SK-N-MC (cell line): ENCODE results near the gene ARID4B.

Experiments used
- DNase-seq: peaks from one replicate; pipeline ENCODE4 v3.0.0-alpha.2; 2011; ENCODE audit warnings: low read depth, low spot score
- H3K27ac ChIP-seq: fragments of 200-600 bp; sonication (generic); 2 replicates; pipeline ENCODE4 v1.5.1; 2016; ENCODE audit warnings: mixed run types
- H3K36me3 ChIP-seq: fragments of 200-600 bp; sonication (generic); 2 replicates; pipeline ENCODE4 v1.6.1; 2017; ENCODE audit warnings: antibody characterized with exemption, low read length, mixed read lengths; ENCODE audit not compliant: insufficient read depth
- H3K4me3 ChIP-seq: fragments of 200-600 bp; sonication (generic); 2 replicates; pipeline ENCODE4 v1.5.1; 2016
- H3K9ac ChIP-seq: fragments of 200-600 bp; sonication (generic); 2 replicates; pipeline ENCODE4 v1.8.0; 2017; ENCODE audit warnings: mixed run types, mixed read lengths; ENCODE audit not compliant: insufficient read length
- H3K9me3 ChIP-seq: fragments of 200-600 bp; sonication (generic); 2 replicates; pipeline ENCODE4 v1.6.1; 2017; ENCODE audit warnings: low read depth, mild to moderate bottlenecking, antibody characterized with exemption, low read length, moderate library complexity, mixed read lengths
- EZH2 ChIP-seq: fragments of 200-600 bp; sonication (generic); IDR thresholded peaks from one replicate; pipeline ENCODE4 v1.6.1; 2017; ENCODE audit warnings: antibody characterized with exemption
- FOXP2 ChIP-seq: optimal IDR thresholded peaks from 2 replicates; pipeline ENCODE3; 2011; ENCODE audit warnings: mild to moderate bottlenecking, moderate library complexity; ENCODE audit not compliant: insufficient read depth; ENCODE audit errors: extremely low read length, control extremely low read depth
- POLR2AphosphoS5 ChIP-seq: IDR thresholded peaks from 2 replicates; pipeline ENCODE4 v1.6.1; 2012; ENCODE audit warnings: mild to moderate bottlenecking, low read depth, low read length, borderline replicate concordance

The ARID4B gene

GRCh38 chr1:235240960-235241359, 87.0 kb downstream of the ARID4B start:
- Histone ChIP-seq H3K27ac (no peak overlapping the region), H3K36me3 (peaks cover 24% of the 10 kb centered on the region)
- DNase-seq, result no peak

GRCh38 chr1:235239851-235240250, 88.1 kb downstream of the ARID4B start:
- no peak overlapping the region for H3K27ac ChIP-seq
- TF ChIP-seq EZH2 (no peak), POLR2AphosphoS5 (no peak), FOXP2 (no peak)
- no peaks in the 10 kb centered on the region for H3K9me3 ChIP-seq
- no peak overlapping the region for H3K9ac ChIP-seq
- peaks cover 17% of the 10 kb centered on the region for H3K36me3 ChIP-seq
- DNase-seq, result no peak
- no peak overlapping the region for H3K4me3 ChIP-seq

More at GRCh38 chr1:235240960-235241359, 87.0 kb downstream of the ARID4B start:
- no peak overlapping the region for H3K9ac ChIP-seq
- no peaks in the 10 kb centered on the region for H3K9me3 ChIP-seq
- TF ChIP-seq FOXP2, result no peak
- TF ChIP-seq POLR2AphosphoS5, result no peak
- no peak for TF ChIP-seq EZH2
- no peak overlapping the region for H3K4me3 ChIP-seq

DNA sequence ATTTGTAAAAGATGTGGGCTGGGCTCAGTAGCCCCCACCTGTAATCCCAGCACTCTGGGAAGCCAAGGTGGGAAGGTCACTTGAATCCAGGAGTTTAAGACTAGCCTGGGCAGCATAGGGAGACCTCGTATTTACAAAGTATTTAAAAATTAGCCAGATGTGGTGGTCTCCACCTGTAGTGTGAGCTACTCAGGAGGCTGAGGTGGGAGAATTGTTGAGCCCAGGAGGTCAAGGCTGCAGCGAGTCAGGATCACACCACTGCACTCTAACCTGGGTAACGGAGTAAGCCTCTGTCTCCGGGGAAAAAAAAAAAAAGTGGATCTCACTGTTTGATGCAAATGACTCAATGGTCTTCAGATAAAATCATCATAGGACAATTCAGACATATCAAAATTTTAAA, 89.4 kb downstream of the ARID4B start:
- no peak for TF ChIP-seq POLR2AphosphoS5
- no peak for TF ChIP-seq EZH2
- no peak for TF ChIP-seq FOXP2
- H3K4me3 ChIP-seq, result no peak overlapping the region
- DNase-seq, result no peak
- peaks cover 14% of the 10 kb centered on the region for H3K36me3 ChIP-seq
- no peak overlapping the region for H3K9ac ChIP-seq
- no peak overlapping the region for H3K27ac ChIP-seq
- no peaks in the 10 kb centered on the region for H3K9me3 ChIP-seq

DNA sequence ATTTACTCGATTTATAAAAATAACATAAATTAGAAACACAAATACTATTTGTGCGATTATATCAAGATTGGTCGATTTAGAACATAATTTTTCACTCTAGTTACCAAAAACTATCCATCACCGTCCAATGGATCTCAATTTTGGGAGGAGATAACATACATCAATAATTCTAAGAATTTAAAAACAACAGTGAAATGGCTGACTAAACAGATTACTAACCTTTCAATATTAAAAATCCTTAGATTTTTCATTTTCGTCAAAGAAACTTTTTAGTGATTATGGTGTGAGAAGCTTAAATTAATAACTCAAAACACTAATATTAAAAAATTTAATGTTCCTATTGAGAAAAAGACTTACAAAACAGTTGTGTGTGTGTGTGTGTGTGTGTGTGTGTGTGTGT, 91.9 kb downstream of the ARID4B start:
- TF ChIP-seq EZH2, result no peak
- no peak for TF ChIP-seq POLR2AphosphoS5
- TF ChIP-seq FOXP2, result no peak
- no peak for DNase-seq
- peaks cover 12% of the 10 kb centered on the region for H3K36me3 ChIP-seq

GRCh38 chr1:235229868-235230267, 98.1 kb downstream of the ARID4B start:
- peaks cover 32% of the 10 kb centered on the region for H3K36me3 ChIP-seq

More for the DNA sequence above, 91.9 kb downstream of the ARID4B start:
- Histone ChIP-seq H3K4me3 (no peak overlapping the region), H3K27ac (no peak overlapping the region), H3K9ac (no peak overlapping the region), H3K9me3 (no peaks in the 10 kb centered on the region)

GRCh38 chr1:235227414-235227813, 100.6 kb downstream of the ARID4B start:
- peaks cover 38% of the 10 kb centered on the region for H3K36me3 ChIP-seq
- TF ChIP-seq FOXP2 (no peak), POLR2AphosphoS5 (no peak), EZH2 (no peak)
- H3K4me3 ChIP-seq, result no peak overlapping the region
- no peak overlapping the region for H3K27ac ChIP-seq
- H3K9ac ChIP-seq, result no peak overlapping the region
- no peaks in the 10 kb centered on the region for H3K9me3 ChIP-seq
- DNase-seq, result no peak

More at GRCh38 chr1:235229868-235230267, 98.1 kb downstream of the ARID4B start:
- no peaks in the 10 kb centered on the region for H3K9me3 ChIP-seq
- H3K9ac ChIP-seq, result no peak overlapping the region
- no peak for DNase-seq
- no peak for TF ChIP-seq POLR2AphosphoS5
- TF ChIP-seq FOXP2, result no peak
- no peak for TF ChIP-seq EZH2
- no peak overlapping the region for H3K4me3 ChIP-seq
- no peak overlapping the region for H3K27ac ChIP-seq

DNA sequence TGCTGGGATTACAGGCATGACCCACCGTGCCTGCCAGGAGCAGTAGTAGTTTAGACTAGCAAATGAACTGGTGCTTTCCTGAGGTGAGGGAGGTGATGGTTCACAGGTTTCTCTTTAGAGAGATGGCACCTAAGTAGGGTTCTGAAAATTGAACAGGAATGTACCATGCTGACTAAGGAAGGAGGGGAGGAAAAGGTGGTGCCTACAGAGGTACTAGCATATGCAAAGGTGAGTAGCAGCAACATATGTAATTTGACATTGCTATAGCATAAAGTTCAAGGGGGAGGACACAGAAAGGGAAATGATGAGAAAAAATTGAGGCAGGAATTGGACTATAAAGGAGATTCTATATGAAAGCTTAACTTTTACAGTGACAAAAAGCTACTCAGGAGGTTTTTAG, 101.0 kb downstream of the ARID4B start:
- no peak for TF ChIP-seq FOXP2
- TF ChIP-seq EZH2, result no peak
- TF ChIP-seq POLR2AphosphoS5, result no peak
- Histone ChIP-seq H3K9me3 (no peaks in the 10 kb centered on the region), H3K27ac (no peak overlapping the region), H3K9ac (no peak overlapping the region), H3K36me3 (peaks cover 43% of the 10 kb centered on the region), H3K4me3 (no peak overlapping the region)
- no peak for DNase-seq

- no peak overlapping the region for H3K9ac ChIP-seq
- H3K27ac ChIP-seq, result no peak overlapping the region
- H3K36me3 ChIP-seq, result peaks cover 51% of the 10 kb centered on the region
- DNase-seq, result no peak
- TF ChIP-seq FOXP2 (no peak), EZH2 (no peak), POLR2AphosphoS5 (no peak)
- H3K9me3 ChIP-seq, result no peaks in the 10 kb centered on the region
- H3K4me3 ChIP-seq, result no peak overlapping the region
These were observed 102.7 kb downstream of the ARID4B start for GRCh38 chr1:235225299-235225698.

GRCh38 chr1:235221653-235222375, 106.2 kb downstream of the ARID4B start:
- no peak for DNase-seq
- TF ChIP-seq EZH2 (no peak), POLR2AphosphoS5 (no peak), FOXP2 (no peak)
- Histone ChIP-seq H3K27ac (0 out of 2 replicates have a peak overlapping the region, but pooled peaks have one; percentile 21), H3K9me3 (no peaks in the 10 kb centered on the region), H3K9ac (no peak overlapping the region), H3K36me3 (peaks cover 48% of the 10 kb centered on the region), H3K4me3 (no peak overlapping the region)
